Vagina (tissue), 2 donors: ENCODE measurements around the gene WDR7.

Experiments used
- POLR2A ChIP-seq, 2 donors: fragments of 450-650 bp; IDR thresholded peaks; one replicate each; pipeline ENCODE4 v1.6.1; 2017; ENCODE audit warnings: antibody characterized with exemption in 2 of 2, mild to moderate bottlenecking in 2 of 2, moderate library complexity in 2 of 2
- TF ChIP-seq, protein P1 (sequence below), 3 experiments: fragments of 450-650 bp in 2 of 3; fragments of 200-600 bp in 1 of 3; sonication (generic) in 1 of 3; IDR thresholded peaks; one replicate each; pipeline ENCODE4 v1.5.1; 2017 to 2019; ENCODE audit warnings: antibody characterized with exemption in 3 of 3, mild to moderate bottlenecking in 2 of 3, moderate library complexity in 2 of 3

DNA sequence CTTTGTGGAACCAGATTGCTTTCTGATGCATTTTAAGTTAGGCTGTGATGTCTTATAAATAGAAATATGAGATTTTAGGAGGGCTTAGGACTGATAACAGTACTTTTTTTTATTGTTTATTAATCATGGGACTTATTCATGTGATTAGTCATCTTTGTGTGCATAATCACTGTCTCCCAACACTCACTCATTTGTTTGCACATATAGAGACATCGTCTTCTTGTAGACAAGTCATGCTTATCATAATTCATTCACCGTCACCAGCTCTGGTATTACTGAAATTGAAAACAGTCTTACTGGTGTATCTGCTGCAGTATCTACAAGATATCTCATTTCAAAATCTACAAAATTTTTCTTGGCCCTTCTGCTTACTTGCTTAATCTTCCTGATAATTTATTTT, 45.8 kb downstream of the WDR7 start:
- TF ChIP-seq, protein P1, sequence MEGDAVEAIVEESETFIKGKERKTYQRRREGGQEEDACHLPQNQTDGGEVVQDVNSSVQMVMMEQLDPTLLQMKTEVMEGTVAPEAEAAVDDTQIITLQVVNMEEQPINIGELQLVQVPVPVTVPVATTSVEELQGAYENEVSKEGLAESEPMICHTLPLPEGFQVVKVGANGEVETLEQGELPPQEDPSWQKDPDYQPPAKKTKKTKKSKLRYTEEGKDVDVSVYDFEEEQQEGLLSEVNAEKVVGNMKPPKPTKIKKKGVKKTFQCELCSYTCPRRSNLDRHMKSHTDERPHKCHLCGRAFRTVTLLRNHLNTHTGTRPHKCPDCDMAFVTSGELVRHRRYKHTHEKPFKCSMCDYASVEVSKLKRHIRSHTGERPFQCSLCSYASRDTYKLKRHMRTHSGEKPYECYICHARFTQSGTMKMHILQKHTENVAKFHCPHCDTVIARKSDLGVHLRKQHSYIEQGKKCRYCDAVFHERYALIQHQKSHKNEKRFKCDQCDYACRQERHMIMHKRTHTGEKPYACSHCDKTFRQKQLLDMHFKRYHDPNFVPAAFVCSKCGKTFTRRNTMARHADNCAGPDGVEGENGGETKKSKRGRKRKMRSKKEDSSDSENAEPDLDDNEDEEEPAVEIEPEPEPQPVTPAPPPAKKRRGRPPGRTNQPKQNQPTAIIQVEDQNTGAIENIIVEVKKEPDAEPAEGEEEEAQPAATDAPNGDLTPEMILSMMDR (IDR thresholded peaks at IDR 0.05), result no peak
- TF ChIP-seq POLR2A (IDR thresholded peaks at IDR 0.05), result no peak
